Measurements from ENCODE around the gene FERMT3.

FERMT3 gene

GRCh38 chr11:64222651-64223000, 16.1 kb downstream of the FERMT3 start:
- DNase-seq = no peak

- no peak for DNase-seq
Measured at GRCh38 chr11:64223001-64223651, 16.6 kb downstream of the FERMT3 start.

GRCh38 chr11:64224151-64224890, 17.8 kb downstream of the FERMT3 start:
- DNase-seq = no peak

GRCh38 chr11:64224891-64225607, 18.5 kb downstream of the FERMT3 start:
- no peak for DNase-seq

GRCh38 chr11:64225608-64226506, 19.3 kb downstream of the FERMT3 start, which contains the start of the genes NUDT22 and TRPT1:
Gene NUDT22 (plus strand): TSS chr11:64226274. CDS start chr11:64226653, 379 bp downstream.
Gene TRPT1 (minus strand): TSS chr11:64226186. CDS start chr11:64225860, 326 bp downstream.
- peak; percentile 89 for DNase-seq

GRCh38 chr11:64226507-64227051, 20.1 kb downstream of the FERMT3 start:
- DNase-seq = peak; percentile 56

- no peak for DNase-seq
Measured at GRCh38 chr11:64227405-64227956, 21.0 kb downstream of the FERMT3 start.

- DNase-seq = no peak
Measured at GRCh38 chr11:64229090-64229743, 22.7 kb downstream of the FERMT3 start.

GRCh38 chr11:64229744-64230170, 23.2 kb downstream of the FERMT3 start:
- no peak for DNase-seq

- DNase-seq = peak; percentile 95
Measured at GRCh38 chr11:64230171-64230984, 23.9 kb downstream of the FERMT3 start, which contains the start of gene DNAJC4. Gene DNAJC4 (plus strand): TSS chr11:64230548. CDS start chr11:64230855, 307 bp downstream.

GRCh38 chr11:64230985-64231365, 24.5 kb downstream of the FERMT3 start:
- no peak for DNase-seq

GRCh38 chr11:64231546-64231945, 25.0 kb downstream of the FERMT3 start:
- DNase-seq = no peak

- no peak for DNase-seq
Measured at GRCh38 chr11:64232182-64232966, 25.9 kb downstream of the FERMT3 start.

- no peak for DNase-seq
Measured at GRCh38 chr11:64232967-64233315, 26.4 kb downstream of the FERMT3 start.

GRCh38 chr11:64233913-64234586, 27.5 kb downstream of the FERMT3 start, which contains the start of gene VEGFB:
Gene VEGFB (plus strand): TSS chr11:64234584. CDS start chr11:64234834, 250 bp downstream.
- peak; percentile 66 for DNase-seq

- DNase-seq = no peak
Measured at GRCh38 chr11:64234647-64235379, 28.3 kb downstream of the FERMT3 start.

- DNase-seq = no peak
Measured at GRCh38 chr11:64235437-64236161, 29.1 kb downstream of the FERMT3 start.

All from NCI-H510A (cell line).